Right ventricle myocardium superior (tissue), 1 donor: ENCODE data around the gene B4GALNT3. TPM values are rescaled to one million over a fixed set of nuclear protein-coding genes. Genes with fewer than 3 reads are reported as not detected.
"Not testable (repeated sequence)": the region's sequence is repeated elsewhere in the genome, so short reads cannot be mapped to it uniquely, and the experiment has no call there.

Experiments used
- ATAC-seq: fragments of 200-7000 bp; cut with Tn5 transposase; one replicate; pipeline ENCODE4 v1.9.1; 2020; ENCODE audit warnings: mild to moderate bottlenecking; ENCODE audit not compliant: poor library complexity
- DNase-seq: peaks from one replicate; pipeline ENCODE4 v3.0.0-alpha.2; 2020
- intact Hi-C: fragments of 100-400 bp; cut with DNase I; formaldehyde crosslinking; loops from one replicate; pipeline ENCODE4 v1.11.2; 2022
- long read RNA-seq: library from polyadenylated mRNA; unstranded; transcript quantifications from one replicate; pipeline ENCODE4 v2.0.0, GENCODE V29; 2021
- total RNA-seq: library from RNA; stranded (reverse); fragmentation: NEBNext Ultra II Directional; extraction: Animal tissue kit (Norgen Biotek cat#: 25700); gene quantifications from one replicate; pipeline ENCODE4 v1.2.1, GENCODE V29; 2021
- donor health status: DM: no; HTN: yes; CAD: no; lungs with severe emphysema.

The B4GALNT3 gene
- total RNA-seq: 32.1 TPM
- long read RNA-seq, full-length matches to known transcripts: 4 of 56 reads
- long read RNA-seq, partial matches to known transcripts: 35 of 56 reads
- long read RNA-seq, other reads (novel, unspliced or antisense): 17 of 56 reads

DNA sequence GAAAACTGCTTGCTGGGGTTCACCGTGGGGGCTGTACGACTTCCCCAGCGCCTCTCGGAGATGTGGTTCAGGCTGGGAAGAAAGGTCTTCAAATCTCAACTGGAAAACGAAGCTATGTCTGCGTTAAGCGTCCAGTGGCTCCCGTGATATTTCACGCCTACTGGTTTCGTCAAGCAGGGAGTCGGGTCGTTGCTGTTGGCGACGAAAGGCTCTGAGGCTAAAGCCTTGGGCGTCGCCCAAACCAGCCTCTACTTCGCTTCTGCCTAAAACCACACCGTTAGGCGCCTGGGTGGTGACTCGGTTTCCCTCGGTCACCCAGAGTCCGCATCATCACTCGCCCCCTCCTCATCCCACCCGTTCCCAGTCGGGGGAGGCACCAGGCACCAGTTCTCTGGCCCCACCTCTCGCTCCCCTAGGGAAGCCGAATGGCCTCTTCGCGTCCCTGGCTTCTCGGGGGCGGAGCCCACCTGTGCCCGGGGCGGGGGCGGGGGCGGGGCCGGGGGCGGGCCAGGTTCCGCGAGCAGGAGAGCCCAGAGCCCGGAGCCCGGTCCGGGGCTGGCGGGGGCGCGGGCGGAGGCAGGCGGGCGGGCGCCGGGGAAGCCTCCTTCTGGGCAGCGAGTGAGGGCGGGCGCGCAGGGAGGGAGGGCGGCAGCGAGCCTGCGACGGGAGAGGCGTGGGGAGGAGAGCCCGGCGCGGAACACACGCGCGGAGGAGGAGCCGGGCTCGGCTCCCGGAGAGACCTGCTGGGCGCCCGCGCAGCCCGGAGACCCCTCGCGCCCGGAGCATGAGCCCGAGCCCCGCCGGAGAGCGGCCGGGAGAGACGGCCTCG lies at the start of gene B4GALNT3:
B4GALNT3 (plus strand) TSS at position 510 of the 829 bp plus-strand sequence. CDS start 438 bp downstream, outside the sequence.
- ATAC-seq (peak; percentile 75), DNase-seq (peak; percentile 74)
- intact Hi-C loops: no loop called here

DNA sequence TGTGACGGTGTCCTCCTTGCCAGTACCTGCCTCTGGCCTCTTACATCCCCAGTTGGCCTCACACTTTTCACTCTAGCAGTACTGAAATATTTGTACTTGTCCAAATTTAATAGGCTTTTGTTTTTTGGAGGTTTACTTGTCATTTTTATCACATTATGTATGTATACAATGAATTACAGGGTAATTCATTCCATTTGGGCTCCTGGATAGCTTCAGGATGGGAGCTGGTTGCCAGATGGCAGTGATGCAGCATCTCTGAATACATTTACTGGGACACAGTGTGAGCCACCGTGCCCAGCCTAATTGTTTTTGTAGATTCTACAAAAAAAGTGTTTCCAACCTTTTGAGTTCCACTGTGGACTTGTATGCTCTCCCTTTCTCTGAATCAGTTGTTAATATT lies 44.9 kb upstream of the B4GALNT3 start:
- ATAC-seq (no peak), DNase-seq (no peak)
- intact Hi-C loops: no loop called here

DNA sequence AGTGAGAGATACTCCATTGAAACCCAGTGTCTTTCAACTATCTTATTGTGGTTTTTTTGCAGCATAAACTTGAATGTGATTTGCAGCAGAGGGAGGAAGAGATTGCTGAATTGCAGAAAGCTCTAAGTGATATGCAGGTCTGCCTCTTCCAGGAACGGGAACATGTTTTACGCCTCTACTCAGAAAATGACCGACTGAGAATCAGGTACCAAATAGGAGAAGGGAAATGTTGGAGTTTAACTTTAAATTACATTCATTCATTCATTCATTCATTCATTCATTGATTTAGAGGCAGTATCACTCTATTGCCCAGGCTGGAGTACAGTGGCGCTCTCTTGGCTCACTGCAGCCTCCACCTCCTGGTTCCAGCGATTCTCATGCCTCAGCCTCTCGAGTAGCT lies 41.3 kb upstream of the B4GALNT3 start:
- ATAC-seq: no peak
- no peak for DNase-seq
- intact Hi-C loops: no loop called here

DNA sequence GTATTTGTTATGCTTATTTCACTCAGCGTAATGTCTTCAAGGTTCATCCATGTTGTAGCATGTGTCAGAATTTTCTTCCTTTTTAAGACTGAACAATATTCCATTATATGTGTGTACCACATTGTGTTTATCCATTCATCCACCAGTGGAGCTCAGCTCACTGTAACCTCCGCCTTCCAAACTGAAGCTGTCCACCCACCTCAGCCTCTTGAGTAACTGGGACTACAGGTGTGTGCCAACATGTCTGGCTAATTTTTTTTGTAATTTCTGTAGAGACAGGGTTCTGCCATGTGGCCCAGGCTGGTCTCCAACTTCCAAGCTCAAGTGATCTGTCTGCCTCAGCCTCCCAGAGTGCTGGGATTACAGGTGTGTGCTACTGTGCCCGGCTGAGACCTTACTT lies 37.2 kb upstream of the B4GALNT3 start:
- ATAC-seq (no peak), DNase-seq (no peak)
- intact Hi-C loops: no loop called here

DNA sequence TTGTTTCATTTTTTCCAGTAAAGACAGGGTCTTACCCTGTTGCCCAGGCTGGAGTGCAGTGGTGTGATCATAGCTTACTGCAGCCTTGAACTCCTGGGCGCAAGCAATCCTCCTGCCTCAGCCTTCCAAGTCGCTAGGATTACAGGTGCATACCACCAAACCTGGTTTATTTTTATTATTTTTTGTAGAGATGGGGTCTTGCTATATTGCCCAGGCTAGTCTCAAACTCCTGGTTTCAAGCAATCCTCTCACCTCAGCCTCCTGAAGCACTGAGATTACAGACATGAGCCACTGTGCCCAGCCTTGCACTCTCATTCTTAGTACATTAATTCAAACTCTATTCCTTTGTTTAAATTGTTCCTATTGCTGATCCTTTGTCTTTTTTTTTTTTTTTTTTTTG lies 24.0 kb upstream of the B4GALNT3 start:
- intact Hi-C loops, ATAC-seq, DNase-seq: not testable (repeated sequence)

DNA sequence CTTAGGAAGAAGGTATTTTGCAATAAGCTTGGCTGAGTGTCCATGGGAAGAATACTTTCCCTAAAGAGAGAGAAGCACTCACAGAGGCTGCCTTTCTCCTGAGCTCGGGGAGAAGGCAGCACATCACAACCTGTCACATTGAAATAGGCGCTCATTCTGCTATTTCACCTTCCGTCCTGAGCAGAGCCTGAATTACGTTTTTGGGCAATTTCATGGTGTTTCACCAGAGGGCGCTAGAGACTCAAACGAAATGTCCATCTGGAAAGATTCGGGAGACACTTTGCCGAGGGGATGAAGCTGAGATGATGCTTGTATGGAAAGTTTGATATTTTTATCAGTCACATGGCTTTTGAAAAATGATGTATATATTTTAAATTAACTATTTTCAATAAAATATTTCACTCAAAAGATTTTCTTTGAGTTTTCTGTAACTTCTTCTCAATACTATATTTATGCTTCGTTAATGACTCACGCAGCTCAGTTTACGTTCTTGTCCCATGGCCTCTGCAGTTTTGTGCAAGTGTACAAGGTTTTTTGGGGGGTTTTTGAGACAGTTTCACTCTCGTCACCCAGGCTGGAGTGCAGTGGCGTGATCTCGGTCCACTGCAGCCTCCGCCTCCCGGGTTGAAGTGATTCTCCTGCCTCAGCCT lies 17.4 kb upstream of the B4GALNT3 start:
- intact Hi-C loops: no loop called here
- DNase-seq (no peak), ATAC-seq (peak; percentile 70)

DNA sequence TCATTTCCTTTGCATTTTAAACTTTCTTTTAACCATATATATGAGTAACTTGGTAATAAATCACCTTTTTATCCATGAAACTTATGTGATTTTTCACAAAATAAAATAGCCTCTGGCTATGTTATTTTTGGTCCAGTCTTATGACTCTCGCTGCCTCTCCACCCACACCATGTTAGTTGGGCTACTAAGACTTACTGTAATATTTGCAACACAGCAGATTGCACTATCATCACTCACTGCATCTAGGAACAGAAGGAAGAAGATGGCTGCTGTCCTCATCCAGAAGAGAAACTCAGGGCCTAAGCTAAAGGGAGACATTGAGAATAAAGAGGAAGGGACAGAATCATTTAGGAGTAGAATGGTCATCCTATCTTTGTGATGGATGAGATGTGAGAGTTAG lies 12.6 kb upstream of the B4GALNT3 start:
- DNase-seq: no peak
- ATAC-seq: no peak
- intact Hi-C loops: no loop called here

DNA sequence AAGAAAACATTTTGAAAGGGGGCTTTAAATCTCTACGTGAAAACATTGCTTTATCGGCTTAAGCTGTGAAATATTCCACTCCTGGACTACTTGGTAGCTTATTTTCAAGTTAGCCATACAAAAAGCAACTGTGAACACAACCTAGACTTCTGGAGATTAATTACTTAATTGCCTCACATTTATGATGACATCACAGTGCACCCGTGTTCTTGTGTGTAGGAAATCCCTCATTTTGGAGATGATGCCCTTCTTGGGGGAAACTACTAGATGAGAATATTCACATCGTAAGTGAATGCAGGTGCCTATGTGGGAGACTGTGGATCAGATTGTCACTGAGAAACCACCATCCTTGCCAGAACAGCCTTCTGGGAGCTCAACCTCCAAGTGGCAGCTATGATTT lies 10.5 kb upstream of the B4GALNT3 start:
- intact Hi-C loops: no loop called here
- DNase-seq (no peak), ATAC-seq (no peak)

DNA sequence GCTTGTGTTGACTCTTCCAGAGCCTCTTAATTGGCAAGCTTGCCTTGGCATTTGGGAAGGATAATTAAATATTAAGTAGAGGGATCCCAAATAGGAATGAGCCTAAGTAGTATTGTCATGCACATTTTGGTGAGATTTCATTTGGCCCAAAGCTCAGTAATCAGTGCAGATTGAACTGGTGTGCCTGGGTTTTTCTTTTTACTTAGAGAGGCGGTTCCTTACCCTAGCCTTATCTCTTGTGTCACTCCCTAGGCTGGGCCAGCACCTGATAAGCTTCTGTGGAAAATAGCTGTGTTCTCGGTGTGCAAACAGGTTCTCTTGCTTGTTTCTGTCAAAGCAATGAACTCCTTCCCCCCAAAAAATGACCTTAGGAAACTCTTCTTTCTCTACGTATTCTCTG lies 9.3 kb upstream of the B4GALNT3 start:
- ATAC-seq (no peak), DNase-seq (no peak)
- intact Hi-C loops: loop anchor here (2.0 kb wide), 1 partner anchor 96 kb away; no protein-coding TSS in a partner anchor

DNA sequence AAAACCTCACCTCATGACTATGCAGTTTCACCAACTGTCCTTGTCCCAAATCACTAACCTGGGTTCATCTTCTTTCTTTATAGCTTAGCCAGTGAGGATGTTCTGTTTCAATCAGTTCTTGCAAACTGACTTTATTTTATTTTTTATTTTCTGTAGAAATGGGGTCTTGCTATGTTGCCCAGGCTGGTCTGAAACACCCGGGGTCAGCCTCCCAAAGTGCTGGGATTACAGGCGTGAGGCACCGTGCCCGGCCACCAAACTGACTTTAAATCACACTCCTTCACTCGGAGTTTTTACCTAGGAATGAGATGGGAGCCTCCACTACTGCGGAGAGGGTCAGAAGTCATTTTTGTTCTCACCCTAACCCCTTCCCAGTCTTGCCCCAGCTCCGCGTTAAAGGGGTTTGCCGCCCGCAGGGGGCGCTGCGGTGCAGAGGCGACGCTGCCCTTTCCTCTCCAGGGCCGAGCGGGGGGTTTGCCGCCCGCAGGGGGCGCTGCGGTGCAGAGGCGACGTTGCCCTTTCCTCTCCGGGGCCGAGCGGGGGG lies 7.0 kb upstream of the B4GALNT3 start:
- DNase-seq (no peak), ATAC-seq (no peak)
- intact Hi-C loops: no loop called here

DNA sequence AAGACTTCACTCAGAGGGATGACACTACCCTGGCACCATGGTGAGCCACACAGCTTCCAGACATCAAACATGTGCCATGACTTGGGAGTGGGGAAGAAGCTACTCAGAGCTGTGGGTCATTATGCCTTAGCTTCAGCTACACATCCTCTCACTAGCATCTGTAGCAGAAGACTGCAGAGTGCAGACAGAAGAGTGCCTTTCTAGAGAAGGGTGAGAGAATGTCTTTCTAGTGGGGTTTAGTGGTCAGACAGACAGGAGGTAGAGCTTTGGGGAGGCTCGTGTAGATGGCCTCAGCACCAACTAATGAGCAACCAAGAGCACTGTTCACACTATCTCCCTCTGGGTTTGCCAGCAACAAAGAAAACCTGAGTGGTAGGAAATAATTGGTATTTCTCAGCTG lies 4.9 kb upstream of the B4GALNT3 start:
- no peak for ATAC-seq
- intact Hi-C loops: no loop called here
- no peak for DNase-seq

DNA sequence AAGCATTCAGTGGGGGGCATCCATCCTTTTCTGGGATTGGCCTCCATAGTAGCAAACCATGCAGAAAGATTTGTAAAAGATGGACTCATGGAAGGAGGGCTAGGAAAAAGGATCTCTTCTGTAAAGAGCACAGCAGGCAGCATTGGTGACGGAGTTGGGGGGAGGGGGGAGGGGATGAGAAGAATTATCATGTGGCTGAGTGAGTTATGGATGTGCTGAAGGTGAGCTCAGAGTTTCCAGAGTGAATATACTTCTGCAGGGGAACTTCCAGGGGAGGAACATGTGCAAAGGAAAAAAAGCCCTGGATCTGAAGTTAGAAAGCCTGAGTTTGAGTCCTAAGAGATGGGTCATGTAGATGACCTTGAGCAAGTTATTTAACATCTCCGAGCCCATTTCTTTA lies 3.9 kb upstream of the B4GALNT3 start:
- no peak for DNase-seq
- ATAC-seq: no peak
- intact Hi-C loops: no loop called here

DNA sequence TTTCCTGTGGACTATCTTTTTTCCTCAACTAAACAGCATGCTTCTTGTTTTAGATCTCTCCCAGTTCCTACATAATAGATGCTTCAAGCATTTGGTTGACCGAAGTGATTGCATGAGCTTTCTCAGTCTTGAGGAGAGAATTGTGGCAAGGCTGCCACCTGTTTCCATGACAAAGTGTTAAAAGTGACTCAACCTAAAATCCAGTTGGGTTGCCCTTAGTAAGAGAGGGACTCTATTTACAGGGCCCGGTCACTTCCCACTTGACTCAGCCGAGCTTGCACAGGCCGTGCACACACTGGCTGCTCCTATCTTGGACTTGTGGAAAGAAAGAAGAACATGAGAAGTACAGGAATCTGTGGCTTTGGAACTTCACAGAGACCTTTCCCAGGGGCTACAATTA lies 2.1 kb upstream of the B4GALNT3 start:
- intact Hi-C loops: no loop called here
- no peak for DNase-seq

DNA sequence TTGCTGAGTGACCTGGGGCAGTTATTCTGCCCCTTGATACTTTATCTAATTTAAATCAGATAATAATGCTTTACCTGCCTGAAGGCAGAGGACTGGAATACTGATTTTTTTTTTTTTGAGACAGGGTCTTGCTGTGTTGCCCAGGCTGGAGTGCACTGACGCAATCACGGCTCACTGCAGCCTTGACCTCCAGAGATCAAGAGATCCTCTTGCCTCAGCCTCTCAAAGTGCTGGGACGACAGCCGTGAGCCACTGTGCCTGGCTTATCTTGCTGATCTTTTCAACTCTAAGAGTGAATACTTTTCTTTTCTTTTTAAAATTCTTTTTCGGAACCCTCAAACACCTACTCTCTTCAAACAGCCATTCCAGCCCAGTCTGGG lies 699 bp upstream of the B4GALNT3 start:
- DNase-seq (no peak), ATAC-seq (no peak)
- intact Hi-C loops: no loop called here

More for the DNA sequence above, 2.1 kb upstream of the B4GALNT3 start:
- no peak for ATAC-seq

DNA sequence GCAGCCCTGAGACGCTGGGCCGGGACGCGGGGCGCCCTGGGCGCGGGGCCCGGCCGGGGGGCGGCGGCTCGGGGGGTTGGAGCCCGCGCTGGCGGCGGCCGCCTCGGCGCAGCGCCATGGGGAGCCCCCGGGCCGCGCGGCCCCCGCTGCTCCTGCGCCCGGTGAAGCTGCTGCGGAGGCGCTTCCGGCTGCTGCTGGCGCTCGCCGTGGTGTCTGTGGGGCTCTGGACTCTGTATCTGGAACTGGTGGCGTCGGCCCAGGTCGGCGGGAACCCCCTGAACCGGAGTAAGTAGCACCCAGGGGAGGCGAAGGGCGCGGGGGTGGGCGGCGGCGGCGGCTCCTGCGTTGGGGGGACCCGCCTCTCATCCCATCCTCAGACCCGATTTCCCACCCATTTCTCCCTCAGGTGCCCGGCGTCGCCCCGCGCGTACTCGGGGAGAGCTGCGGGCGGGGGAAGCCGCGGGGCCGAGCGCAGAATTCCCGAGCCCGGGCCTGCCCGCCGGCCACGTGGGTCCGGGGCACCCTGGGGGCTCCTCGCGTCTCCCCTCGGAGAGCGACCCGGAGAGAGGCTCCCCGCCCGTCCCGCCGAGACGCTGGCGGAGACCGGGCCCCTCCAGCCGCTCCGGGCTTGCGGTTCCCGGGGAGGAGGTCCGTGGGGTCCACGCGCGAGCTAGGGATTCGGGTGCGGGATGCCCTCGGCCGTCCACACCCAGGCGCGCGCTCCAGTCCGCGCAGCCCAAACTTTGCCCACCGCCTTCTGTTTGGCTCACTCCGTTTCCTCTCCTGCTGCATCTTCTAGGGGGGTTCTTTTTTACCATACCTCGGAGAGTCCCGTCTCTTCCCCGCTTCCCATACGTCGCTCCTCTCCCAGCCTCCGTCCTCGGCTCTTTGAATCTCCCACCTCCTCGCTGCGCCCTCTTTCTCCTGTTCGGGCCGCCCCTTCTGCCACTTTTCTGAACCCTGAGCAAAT lies 807 bp downstream of the B4GALNT3 start:
- DNase-seq (peak; percentile 53), ATAC-seq (no peak)
- intact Hi-C loops: no loop called here

DNA sequence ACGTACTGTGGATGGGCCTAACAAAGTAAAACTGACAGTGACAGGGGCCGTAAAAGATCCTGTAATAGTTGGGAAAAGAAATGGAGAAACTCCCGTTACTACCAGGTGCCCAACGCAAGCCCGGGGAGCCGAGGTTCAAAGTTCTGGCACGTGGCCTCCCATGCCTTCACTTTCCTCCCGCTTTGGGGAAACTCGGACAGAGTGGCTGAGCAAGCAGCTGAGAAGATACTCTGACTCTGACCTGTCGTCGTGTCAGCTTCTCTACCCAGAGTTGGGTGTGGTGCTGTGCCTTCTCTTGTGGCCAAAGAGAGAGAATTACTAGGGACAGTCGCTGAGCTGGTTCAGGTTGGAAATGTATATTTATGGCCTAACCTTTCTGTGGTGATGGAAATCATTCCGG lies 1.7 kb downstream of the B4GALNT3 start:
- intact Hi-C loops: no loop called here
- DNase-seq: no peak
- no peak for ATAC-seq

DNA sequence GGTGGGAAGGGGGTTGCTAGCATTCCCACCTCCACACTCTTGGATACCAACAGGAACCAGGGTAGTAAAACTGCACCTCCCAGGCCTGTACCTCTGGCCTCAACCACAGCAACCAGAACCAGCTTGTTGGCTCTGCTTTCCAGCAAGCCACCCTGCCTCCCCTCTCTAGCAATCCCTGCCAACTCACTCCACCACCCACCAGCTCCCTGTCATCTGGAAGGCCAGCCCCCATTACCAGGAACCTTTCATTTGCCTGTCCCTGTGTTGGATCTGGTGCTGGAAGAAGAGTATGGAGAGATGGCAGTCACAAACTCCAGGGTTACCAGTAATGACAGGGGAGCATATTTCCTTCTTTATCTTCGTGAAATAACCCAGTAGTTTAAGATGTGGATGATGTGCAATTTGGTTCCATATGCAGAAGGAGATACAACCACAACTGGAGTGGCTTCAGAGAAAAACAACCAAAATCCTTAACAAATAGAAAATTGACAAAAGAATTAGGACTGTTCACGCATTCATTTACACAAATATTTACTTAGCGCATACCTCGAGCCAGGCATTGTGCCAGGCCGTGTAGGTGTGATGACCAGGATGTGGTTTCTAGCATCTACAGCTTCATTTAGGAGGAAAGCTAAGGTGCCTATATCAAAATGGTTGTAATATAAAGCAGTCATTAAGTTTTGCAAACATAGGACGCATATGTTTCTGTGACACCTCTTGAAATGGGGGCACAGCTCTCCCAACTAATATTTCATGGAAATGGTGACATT lies 3.4 kb downstream of the B4GALNT3 start:
- intact Hi-C loops: no loop called here
- ATAC-seq (no peak), DNase-seq (no peak)
